Astrocyte of the cerebellum (primary cell): Measurements from ENCODE around the gene RAB8A.

Experiments
- DNase-seq: peaks from one replicate; pipeline ENCODE4 v3.0.0-alpha.2; 2011; ENCODE audit warnings: low read depth
- H3K4me3 ChIP-seq: 2 replicates; pipeline ENCODE4 v1.5.1; 2011; ENCODE audit warnings: mild to moderate bottlenecking, low read depth, low read length, moderate library complexity
- CTCF ChIP-seq: IDR thresholded peaks from 2 replicates; pipeline ENCODE4 v1.5.1; 2012; ENCODE audit warnings: low read length, low read depth, moderate library complexity, mild to moderate bottlenecking; ENCODE audit errors: missing control alignments
- in situ Hi-C: cut with HindIII; loops from 2 replicates; pipeline ENCODE4 v1.10.0; 2017; ENCODE audit warnings: low sequenced_read_pairs

The RAB8A gene

DNA sequence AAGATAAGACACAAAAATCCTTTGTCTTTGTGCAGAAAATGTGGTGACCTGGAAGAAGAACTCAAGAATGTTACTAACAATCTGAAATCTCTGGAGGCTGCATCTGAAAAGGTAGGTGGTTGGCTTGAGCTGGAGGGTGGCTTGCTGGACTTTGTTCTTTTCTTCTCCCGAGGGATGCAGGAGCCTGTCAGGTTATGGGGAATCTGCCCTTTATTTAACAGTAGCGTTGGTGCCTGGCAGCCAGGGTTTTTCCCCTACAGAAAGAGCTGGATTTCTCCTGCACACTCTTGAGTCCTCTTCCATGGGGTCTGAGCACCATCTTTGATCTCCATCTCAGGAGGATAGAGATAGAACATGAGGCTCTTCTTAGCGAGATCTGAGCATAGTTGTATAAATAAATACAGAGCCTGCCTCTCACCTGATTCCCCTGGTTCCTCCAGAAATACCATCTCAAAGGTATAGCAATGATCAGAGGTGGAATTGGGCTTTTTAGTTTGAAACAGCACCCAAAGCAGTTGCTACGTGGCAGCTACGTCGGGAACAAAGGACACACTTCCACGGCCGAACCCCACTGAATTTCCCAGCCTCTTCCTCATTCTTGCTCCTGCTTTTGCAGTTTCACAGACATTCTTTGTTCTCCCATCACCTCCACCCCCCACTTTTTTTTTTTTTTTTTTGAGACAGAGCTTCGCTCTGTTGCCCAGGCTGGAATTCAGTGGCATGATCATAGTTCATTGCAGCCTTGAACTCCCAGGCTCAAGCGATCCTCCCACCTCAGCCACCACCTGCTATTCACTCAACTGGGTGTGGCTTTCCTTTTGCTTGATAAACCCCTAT lies 22.5 kb upstream of the RAB8A start:
- no peak for DNase-seq
- no peak overlapping the region for H3K4me3 ChIP-seq
- no peak for TF ChIP-seq CTCF
- in situ Hi-C loops: no loop called here

DNA sequence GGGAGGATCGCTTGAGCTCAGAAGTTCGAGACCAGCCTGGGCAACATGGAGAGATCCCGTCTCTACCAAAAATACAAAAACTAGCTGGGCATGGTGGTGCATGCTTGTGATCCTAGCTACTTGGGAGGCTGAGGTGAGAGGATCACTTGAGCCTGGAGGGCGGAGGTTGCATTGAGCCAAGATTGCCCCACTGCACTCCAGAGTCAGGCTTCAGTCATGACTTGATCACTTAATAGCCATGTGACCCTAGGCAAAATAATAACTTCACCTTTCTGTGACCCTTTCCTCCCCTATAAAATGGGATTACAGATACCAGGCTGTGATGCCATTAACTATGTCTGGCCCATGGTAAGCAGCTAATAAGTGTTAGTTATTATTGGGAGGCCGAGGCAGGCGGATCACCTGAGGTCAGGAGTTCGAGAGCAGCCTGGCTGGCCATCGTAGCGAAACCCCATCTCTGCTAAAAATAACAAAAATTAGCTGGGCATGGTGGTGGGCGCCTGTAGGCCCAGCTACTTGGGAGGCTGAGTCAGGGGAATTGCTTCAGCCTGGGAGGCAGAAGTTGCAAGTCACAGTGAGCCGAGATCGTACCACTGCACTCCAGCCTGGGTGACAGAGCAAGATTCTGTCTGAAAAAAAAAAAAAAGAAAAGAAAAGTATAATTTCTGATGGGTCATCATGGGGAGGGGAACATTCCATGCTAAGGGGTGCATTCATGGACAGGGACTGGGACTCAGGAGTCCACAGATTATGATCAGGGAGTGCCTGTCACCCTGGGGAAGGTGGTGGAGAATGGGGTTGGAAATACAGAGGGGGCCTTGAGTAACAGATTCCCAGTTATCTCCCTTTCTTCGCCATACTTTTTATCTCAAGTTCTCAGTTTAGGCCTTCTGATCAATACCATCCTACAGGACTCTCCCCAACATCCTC lies 19.9 kb upstream of the RAB8A start:
- in situ Hi-C loops: no loop called here
- no peak overlapping the region for H3K4me3 ChIP-seq
- no peak for DNase-seq
- TF ChIP-seq CTCF: no peak

GRCh38 chr19:16094360-16095070 lies 17.2 kb upstream of the RAB8A start:
- no peak for DNase-seq
- TF ChIP-seq CTCF: no peak
- in situ Hi-C loops: no loop called here
- no peak overlapping the region for H3K4me3 ChIP-seq

- H3K4me3 ChIP-seq: no peak overlapping the region
- no peak for DNase-seq
- in situ Hi-C loops: no loop called here
- no peak for TF ChIP-seq CTCF
Measured at GRCh38 chr19:16095071-16095571, 16.6 kb upstream of the RAB8A start.

DNA sequence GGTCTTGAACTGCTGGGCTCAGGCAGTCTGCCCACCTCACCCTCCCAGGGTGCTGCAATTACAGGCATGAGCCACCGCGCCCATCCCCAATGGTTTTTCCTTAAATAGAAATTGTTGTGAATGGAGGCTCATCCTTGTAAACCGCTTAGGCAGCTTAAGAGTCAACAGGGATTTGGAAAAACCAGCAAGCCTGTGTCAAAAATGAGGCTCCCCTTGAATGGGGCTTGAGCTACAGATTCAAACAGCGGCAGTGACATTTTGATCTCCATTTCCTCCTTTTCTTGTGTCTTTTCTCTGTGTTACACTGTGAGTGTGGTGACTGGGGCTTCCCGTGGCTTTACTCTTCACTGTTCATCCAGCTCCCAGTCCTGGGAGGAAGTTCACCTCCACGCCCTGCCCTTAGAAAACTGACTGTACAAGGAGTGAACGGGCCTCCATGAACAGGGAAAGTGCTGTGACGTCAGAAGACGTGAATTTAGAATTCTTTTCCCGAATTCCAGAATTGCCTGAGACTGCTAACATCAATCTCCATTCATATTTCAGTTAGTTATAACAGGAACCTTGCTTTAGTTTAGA lies 15.3 kb upstream of the RAB8A start:
- DNase-seq: no peak
- no peak for TF ChIP-seq CTCF
- H3K4me3 ChIP-seq: no peak overlapping the region
- in situ Hi-C loops: no loop called here

- H3K4me3 ChIP-seq: no peak overlapping the region
- no peak for DNase-seq
- TF ChIP-seq CTCF: no peak
- in situ Hi-C loops: no loop called here
Measured at GRCh38 chr19:16098416-16098768, 13.3 kb upstream of the RAB8A start.
